H1 (cell line): ENCODE results near the gene TSPAN15. TPM values are rescaled to one million over a fixed set of nuclear protein-coding genes. Genes with fewer than 3 reads are reported as not detected.

Experiments used
- ATF2 ChIP-seq: IDR thresholded peaks from 2 replicates; pipeline ENCODE4 v1.6.1; 2012; ENCODE audit warnings: low read length, inconsistent platforms
- CBX5 ChIP-seq: fragments of 300-800, 300-1000 bp; sonication (generic); IDR thresholded peaks from 2 replicates; pipeline ENCODE4 v1.7.1; 2016; ENCODE audit warnings: antibody characterized with exemption, low read length, low read depth
- CREB1 ChIP-seq: IDR thresholded peaks from 2 replicates; pipeline ENCODE4 v1.6.1; 2012; ENCODE audit warnings: inconsistent platforms
- RBBP5 ChIP-seq: IDR thresholded peaks from 2 replicates; pipeline ENCODE4 v1.7.1; 2012; ENCODE audit warnings: low read depth, mild to moderate bottlenecking, inconsistent platforms, low read length, moderate library complexity, borderline replicate concordance
- RFX5 ChIP-seq: IDR thresholded peaks from 2 replicates; pipeline ENCODE4 v1.6.1; 2011; ENCODE audit warnings: low read depth, low read length, improper control_type of control experiment, borderline replicate concordance
- RNF2 ChIP-seq: fragments of 200-900, 300-1000 bp; sonication (generic); IDR thresholded peaks from 2 replicates; pipeline ENCODE4 v1.7.1; 2016; ENCODE audit warnings: borderline replicate concordance, low read depth, mild to moderate bottlenecking, antibody characterized with exemption, low read length; ENCODE audit not compliant: poor library complexity, severe bottlenecking; ENCODE audit errors: missing control alignments
- SIX5 ChIP-seq: IDR thresholded peaks from 2 replicates; pipeline ENCODE4 v1.6.1; 2011; ENCODE audit warnings: mild to moderate bottlenecking, low read depth, low read length
- SUZ12 ChIP-seq: fragments of 200-600 bp; sonication (generic); IDR thresholded peaks from 2 replicates; pipeline ENCODE4 v1.6.1; 2012; ENCODE audit warnings: mild to moderate bottlenecking, inconsistent platforms, low read length, moderate library complexity, mixed read lengths
- TAF1 ChIP-seq: IDR thresholded peaks from 2 replicates; pipeline ENCODE4 v1.6.1; 2011; ENCODE audit warnings: mild to moderate bottlenecking, low read depth, low read length
- polyA plus RNA-seq, 7 experiments: library from polyadenylated mRNA; depleted of rRNA in 3 of 7; stranded (reverse) in 5 of 7; unstranded in 2 of 7; fragments of >200 nt in 5 of 7; fragments of 200-250 nt in 2 of 7; gene quantifications; 1 replicate in 5 of 7; 2 replicates in 1 of 7; 4 replicates in 1 of 7; pipeline versions ENCODE4 v1.2.1 to v1.2.3, GENCODE V29; 2011 to 2013; ENCODE audit warnings: missing spikeins in 2 of 7, mixed read lengths in 2 of 7
- total RNA-seq: library from RNA; stranded (reverse); fragmentation: NEBNext Ultra II Directional; extraction: Animal tissue kit (Norgen Biotek cat#: 25700); gene quantifications from 2 replicates; pipeline ENCODE4 v1.2.1, GENCODE V29; 2021

Gene TSPAN15
- total and polyA plus RNA-seq, 2 of the 8 experiments (the other 6 are each of a cell fraction or from before 2014, with no cell fraction given), result 9.7 to 20.0 TPM

GRCh38 chr10:69408318-69409175 lies 42.7 kb upstream of the TSPAN15 start (continued):
- TF ChIP-seq SIX5, result no peak
- no peak for TF ChIP-seq RFX5
- 0 out of 2 replicates have a peak, but pooled peaks have one; percentile 14 for TF ChIP-seq TAF1
- no peak for TF ChIP-seq SUZ12
- peak; percentile 90 for TF ChIP-seq CREB1
- no peak for TF ChIP-seq ATF2
- no peak for TF ChIP-seq RNF2
- no peak for TF ChIP-seq CBX5
- TF ChIP-seq RBBP5, result no peak
